NK-92 (cell line): ENCODE measurements around the gene PSMA6.
A peak's percentile ranks its signal among the peaks of the same experiment; 100 is the strongest.
"Not testable (repeated sequence)": the region's sequence is repeated elsewhere in the genome, so short reads cannot be mapped to it uniquely, and the experiment has no call there.

Experiments
- DNase-seq: peaks from one replicate; lab custom pipeline; 2025; ENCODE audit not compliant: unreplicated experiment; lab: John Stamatoyannopoulos, UW

The PSMA6 gene

DNA sequence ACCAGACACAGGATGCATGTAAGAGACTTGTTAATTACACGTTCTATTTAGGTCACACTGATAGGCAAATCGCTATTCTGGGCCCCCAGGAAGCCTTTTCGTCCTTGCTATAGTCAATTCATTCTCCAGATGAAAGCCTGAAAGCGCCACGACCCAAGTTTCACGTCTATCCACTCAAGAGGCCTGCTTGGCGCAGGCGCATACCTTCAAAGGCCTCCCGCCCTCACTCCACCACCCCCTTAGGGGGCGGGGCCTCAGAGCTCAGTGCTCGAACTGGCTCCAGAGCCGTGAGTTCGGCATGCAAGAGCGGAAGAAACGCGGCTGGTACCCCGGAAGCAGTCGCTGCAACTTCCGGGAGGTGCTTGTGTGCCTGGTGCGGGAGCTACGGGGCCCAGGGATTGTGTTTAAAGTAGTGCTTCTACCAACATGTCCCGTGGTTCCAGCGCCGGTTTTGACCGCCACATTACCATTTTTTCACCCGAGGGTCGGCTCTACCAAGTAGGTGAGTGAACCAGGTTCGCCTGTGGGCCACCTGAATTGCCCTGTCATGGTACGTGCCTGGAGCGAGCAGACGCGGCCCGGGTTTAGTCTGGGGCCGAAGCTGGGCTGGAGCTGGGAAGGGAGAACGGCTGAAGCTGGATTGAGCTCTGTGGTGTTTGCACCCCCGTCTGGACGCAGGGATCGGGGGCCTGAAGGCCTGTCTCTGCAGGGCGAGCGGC, at the start of gene PSMA6:
TSS of gene PSMA6 (plus strand) at position 332 of the 719 bp plus-strand sequence. CDS start at position 427, 95 bp downstream.
- DNase-seq: peak; percentile 97

DNA sequence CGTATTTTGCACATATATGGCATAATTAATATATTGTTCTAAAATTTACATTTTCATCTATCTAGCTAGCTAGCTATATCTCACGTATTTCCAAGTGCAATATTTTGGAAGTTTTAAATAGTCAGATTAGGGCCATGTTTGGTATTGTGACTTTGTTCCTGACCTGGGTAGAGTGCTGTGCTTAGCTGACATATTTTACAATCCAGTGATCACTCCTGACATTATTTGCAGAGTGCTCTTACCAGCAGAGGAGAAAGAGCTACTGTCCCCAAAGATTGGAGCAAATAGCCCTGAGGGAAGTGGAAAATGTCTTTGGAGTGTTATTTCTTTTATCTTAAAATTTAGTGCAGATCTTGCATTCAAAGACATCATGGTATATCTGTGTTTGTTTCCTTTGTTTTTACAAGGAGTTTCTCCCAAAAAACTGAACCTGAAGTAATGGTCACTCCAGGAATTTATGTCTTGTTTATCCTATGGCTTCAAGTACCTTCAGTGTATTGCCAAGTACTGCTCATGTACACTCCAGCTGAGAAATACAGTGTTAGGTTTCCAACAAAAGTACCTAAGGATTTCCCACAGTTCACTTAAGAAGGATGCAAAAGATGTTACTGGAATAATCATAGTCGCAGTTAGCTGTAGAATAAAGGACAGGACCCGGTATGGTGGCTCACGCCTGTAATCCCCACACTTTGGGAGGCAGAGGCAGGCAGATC, 49.4 kb upstream of the PSMA6 start:
- DNase-seq: no peak

DNA sequence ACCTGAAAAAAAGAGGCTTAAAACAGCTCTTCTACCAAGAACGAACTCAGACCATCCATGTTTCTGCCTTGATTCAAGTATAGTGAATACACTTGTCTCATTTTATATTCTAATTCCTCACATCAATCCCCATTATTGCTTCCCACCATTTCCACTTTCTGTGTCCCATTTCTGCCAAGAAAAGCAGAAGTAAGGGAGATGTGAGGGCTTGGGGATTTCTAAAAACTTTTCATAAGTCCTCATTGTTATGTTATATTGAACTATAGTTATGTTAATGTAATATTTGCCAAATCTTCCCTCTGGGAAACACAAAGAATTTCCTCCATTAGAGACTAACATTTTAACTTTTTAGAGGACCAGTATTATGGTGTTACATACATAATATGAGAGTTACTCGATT, 48.2 kb upstream of the PSMA6 start:
- DNase-seq: no peak

DNA sequence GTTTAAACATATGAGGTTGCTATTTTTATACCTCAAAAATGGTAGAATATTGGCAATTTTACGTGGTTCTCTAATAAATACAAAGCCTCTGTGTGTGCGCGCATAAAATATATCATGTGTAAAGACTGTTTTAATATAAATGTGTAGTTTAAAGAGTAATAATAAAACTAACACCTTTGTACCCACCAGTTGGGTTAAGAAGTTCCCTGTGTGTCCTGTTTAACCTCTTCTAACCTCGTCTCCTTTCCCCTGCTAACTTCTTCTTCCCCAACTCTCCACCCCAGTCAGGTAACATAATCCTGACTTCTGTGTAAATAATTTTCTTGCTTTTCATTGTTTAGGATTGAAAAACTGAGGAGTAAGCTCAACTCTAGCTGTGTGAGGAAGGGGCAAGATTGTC, 47.6 kb upstream of the PSMA6 start:
- DNase-seq: no peak

DNA sequence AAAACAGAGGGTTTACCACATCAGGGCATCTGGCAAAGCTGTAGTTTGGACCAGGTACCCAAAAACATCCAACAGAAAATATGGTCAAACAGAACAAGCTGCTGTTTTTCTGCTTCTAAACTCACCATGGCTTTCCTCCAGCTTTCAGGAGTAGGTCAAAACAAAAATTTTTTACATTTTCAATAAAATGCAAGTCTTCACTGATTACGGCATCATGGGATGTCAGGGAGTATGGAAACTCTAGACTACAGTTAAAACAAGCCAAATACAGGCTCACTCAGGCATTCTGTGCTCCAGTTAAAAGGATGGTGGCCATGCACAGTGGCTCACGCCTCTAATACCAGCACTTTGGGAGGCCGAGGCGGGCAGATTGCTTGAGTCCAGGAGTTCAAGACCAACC, 47.1 kb upstream of the PSMA6 start:
- DNase-seq: no peak

DNA sequence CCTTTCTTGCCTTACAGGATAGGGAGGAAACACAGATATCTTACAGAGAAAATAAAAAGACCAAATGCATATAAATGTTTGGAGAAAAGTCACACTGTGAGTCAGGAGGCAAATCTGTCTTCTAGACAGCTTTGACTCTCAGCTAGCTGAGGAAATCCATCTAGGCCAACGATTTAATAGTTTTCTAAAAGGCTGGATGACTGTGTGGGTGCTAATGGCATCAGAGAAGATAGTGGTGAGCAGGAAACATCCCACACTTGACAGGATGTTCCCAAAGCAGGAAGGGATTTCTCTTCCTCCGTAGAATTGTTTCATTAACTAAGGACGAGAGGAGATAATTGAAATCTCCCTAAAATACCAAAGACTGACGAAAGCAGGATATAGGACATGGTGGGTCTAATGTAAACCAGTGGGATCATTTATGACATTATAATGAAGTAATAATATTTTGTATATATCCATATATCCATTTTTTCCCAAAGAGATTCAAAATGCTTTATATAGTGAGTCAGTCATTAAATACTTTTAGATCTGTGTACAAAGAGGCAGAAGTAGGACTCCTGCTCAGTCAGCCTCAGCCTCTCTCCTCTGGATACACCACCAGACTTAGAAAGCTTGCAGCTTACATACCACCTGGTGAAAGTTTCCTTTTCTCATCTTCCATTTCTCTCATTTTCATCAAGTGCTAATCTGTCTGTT, 44.3 kb upstream of the PSMA6 start:
- DNase-seq: no peak

DNA sequence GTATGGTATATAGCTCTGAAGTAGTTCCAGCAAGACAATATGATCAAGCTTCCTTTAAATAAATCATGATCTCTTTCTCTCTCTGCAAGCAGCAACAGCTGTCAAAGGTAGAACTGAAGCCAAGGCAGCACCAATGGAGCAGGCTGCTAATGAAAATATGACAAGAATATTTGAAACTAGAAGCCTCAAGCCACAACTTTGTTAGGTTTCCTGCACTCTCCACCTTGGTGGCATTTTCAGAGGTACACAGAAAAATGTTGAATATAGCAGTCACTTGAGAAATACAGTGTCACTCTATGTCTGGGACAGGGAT, 43.8 kb upstream of the PSMA6 start:
- no peak for DNase-seq

DNA sequence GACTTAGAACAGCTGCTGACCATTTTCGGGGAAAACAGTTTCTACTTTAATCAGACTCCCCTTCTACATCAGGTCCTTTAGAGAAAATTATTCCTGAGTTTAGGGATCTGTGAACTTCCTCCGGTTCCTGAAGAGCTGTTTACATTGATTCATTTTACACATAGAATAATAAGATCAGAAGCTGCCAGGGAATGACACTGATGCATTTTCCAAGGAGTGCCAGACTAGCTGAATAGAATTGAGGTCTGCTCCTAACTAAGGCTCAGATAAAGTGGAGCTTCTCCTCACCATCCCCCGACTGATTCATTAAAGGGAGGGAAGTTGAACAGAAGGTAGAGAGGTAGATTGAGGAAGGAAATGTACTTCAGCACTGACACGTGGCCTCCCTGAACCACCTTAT, 41.9 kb upstream of the PSMA6 start:
- no peak for DNase-seq

DNA sequence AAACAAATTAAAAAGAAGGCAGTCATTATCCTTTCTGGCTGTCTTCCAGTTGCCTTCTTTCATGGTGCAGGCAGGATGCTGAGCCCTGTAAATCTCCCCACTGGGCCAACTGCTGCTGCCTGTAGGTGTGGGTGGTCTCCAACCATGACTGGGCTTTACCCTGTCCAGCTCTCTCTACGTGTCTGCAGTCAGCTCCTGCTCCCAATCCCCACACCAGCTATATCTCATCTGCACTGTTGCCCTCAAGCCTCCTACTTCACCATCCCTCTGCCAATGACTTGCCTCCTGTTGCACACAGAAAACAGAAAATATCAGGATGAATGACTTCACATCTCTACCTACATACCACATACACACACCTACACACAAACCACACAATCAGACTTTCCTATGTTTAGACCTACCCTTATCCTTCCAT, 39.7 kb upstream of the PSMA6 start:
- no peak for DNase-seq

DNA sequence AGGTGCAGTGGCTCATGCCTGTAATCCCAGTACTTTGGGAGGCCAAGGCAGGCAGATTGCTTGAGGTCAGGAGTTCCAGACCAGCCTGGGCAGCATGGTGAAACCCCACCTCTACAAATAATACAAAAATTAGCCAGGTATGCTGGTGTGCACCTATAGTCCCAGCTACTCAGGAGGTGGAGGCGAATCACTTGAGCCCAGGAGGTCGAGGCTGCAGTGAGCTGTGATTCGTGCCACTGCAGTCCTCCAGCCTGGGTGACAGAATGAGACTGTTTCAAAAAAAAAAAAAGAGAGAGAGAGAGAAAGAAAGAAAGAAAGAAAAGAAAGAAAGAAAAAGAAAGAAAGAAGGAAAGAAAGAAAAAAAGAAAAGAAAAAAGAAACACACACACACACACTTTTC, 39.1 kb upstream of the PSMA6 start:
- DNase-seq: not testable (repeated sequence)

DNA sequence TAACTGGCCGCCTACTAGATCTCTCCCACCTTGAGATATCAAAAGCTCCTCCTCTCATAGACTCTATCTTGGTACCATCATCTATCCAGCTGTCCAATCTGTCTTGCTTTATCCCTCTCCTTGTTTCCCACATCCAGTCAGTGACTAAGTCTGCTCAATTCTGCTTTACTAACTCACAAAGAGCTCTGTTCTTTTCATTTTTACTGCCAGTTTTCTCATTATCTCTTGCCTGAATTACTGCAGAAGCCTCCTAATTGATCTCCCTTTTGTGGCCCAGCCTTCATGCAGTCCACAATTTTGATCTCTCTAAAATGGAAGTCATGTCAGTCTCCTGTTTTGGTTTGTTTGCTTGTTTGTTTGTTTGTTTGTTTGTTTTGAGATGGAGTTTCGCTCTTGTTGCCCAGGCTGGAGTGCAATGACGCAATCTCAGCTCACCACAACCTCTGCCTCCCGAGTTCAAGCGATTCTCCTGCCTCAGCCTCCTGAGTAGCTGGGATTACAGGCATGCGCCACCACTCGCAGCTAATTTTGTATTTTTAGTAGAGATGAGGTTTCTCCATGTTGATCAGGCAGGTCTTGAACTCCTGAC, 38.1 kb upstream of the PSMA6 start:
- not testable (repeated sequence) for DNase-seq

DNA sequence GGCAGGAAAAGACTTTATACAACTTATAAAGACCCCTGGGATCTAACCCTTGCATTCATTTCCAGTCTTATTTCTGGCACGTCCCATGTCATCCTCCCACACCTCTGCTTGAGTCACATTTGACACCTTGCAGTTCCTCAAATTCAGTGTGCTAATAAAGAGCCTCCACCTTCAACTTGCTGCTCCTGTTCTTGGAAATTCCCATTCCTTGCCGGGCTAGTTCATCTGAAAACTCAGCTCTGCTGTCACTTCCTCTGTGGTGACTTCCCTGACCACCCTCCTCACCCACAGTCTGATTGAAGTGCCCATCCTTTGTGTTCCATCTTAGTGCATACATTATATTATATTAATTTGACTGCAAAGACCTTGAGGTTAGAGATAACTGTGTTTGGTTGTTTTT, 37.4 kb upstream of the PSMA6 start:
- no peak for DNase-seq

DNA sequence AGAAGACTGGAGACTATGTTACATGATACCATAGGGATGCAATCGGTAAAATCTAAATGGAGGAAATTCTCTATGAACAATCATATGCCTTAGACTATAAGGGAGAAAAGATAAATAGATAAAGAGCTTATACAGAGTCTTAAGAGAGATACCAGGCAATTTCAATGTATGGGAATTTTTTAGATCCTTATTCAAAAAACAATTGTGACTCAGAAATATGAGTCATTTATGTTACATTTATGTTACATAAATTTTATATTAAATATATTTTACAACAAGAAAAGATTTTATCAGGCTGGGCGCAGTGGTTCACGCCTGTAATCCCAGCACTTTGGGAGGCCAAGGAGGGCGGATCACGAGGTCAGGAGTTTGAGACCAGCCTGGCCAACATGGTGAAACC, 36.5 kb upstream of the PSMA6 start:
- DNase-seq: no peak

DNA sequence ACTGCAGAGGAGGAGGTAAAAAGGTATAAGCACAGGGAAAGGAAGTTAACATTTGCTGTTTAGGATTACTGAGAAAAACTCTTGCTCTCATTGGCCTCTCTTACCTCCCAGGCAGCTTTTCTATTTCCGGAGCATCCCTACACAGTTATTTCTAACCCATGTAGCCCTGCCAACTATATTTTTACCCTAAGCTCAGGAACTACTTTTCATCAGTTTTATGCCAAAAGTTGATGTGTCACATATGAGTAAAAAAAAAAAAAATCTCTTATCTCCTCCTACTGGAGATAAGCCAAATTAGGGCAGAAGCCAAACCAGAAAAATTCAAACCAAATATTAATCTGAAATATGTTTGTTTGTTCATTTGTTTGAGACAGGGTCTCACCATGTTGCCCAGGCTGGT, 34.4 kb upstream of the PSMA6 start:
- DNase-seq: no peak

DNA sequence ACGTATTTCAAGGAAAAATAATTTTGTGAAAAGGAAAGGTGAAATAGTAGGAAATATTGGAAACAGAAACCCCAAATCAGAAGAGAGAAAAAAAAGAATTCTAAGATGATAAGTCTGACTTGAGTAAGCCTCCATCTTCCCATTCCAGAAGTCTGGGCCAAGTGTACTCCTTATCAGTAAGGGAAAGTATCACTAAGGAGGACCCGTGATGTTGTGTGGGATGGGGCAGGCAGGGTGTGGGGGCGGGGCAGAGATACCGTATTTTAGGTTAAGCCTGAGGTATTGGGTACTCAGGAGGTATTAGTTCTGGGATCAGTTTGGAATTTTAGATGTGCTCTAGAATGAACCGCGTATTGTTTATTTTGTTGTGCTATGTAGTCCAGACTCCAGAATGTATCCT, 33.8 kb upstream of the PSMA6 start:
- no peak for DNase-seq

DNA sequence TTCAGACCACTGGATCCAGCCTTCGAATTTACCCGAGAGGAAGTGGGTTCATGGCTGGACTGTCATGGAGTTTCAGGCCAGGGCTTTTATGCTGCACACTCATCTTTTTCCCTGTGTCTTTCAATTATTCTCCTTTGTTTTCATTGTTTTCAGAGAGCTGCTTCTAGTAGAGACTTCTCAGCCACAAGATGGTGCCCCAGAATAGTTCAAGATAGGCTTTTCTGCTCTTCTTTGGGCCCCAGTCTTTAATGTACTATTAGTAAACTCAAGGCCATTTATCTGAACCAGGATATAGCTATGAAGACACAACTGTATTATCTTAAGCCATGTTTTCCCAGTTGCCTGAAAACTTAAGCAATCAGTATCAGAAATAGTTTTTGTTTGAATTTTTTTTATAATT, 30.4 kb upstream of the PSMA6 start:
- DNase-seq: no peak

DNA sequence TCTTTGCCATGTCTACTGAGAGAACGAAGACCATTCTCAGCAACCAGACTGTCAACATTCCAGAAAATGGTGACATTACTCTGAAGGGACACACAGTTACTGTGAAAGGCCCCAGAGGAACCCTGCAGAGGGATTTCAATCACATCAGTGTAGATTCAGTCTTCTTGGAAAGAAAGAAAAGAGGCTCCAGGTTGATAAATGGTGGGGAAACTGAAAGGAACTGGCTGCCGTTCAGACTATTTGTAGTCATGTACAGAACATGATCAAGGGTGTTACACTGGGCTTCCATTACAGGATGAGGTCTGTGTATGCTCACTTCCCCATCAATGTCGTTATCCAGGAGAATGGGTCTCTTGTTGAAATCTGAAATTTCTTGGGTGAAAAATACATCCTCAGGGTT, 29.7 kb upstream of the PSMA6 start:
- DNase-seq: no peak

DNA sequence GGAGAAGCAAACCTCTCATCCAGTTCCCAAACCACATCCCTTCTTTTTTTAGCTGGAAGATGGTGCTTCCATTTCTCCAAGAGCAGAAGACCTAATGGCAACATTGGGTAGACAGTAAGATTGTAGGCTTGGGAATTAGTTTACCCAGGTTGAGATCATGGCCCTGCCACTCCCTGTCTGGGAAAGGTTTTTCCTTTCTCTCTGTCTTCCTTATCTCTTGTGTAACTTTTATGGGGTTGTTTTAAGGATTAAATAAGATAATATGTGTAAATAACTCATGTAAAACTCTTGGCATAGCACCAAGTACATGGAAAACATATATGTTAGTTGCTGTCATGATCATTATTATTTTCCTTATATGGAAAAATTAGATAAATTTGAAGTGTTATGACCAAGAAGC, 23.2 kb upstream of the PSMA6 start:
- no peak for DNase-seq

DNA sequence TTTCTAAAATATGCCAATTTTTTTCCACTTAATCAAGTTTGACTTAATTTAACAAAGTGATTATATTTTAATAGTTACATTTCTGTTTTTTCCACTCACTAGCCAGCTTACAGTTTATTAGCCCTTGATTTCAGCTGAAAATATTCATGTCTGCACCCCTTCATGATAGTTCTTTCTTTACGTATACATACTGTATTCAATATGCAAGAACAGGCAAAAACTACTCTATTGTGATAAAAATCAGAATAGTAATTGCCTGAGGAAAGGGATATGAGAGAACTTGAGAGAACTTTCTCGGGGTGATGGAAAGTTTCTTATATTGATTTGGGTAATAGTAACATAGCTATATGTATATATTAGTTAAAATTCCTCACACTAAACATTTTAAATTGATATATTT, 17.4 kb upstream of the PSMA6 start:
- no peak for DNase-seq

DNA sequence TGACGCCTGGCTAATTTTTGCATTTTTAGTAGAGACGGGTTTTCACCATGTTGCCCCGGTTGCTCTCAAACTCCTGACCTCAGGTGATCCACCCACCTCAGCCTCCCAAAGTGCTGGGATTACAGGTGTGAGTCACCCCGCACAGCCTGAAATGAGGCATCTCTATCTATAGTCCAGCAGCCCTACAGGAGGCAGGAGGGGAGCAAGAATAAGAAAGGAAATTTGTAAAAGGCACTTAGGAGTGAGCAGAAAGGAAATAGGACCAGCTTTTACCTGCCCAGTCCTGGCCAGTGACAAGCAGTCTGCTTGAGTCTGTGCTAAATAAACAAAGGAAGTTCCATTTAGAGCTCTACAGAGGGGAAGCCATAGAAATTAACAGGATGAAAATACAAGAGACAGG, 15.0 kb upstream of the PSMA6 start:
- DNase-seq: no peak

DNA sequence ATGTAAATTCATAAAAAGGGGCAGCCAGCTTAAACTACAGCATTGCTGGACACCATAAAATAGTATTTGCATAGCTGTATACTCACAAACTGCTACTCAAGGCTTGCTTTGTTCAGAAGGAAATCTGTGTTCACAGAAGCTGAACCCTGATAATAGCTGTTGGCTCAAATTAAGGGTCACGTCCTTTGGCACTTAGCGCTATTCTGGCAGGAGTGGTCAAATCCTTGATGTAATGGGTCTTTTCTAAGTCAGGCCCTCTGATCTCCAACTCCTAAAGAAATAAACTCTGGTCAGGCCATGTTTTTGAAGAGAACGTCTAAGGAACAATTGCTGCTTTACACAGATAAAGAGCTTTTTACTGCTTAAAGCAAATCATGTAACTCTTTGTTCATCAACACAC, 12.8 kb upstream of the PSMA6 start:
- no peak for DNase-seq

DNA sequence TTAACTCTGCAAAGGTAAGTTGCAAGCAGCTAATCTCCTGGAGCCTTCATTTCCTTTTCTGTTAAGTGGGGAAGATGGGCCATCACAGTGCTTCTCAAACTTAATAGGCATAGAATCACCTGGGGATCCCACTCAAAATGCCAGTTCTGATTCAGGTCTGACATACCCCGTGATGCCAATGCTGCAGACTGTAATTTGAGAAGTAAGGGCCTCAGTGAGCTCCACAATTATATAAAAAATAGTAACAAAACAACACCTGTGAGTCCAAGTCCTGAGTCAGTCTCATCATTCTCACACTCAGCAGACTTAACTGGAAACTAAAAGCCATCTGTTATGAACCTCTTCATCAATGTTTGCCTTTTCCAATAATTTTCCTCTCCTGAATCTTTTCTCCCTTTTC, 10.8 kb upstream of the PSMA6 start:
- no peak for DNase-seq
